ENCODE data around the gene SLC17A7. TPM values are rescaled to one million over a fixed set of nuclear protein-coding genes. Genes with fewer than 3 reads are reported as not detected.
"Not testable (repeated sequence)": the region's sequence is repeated elsewhere in the genome, so short reads cannot be mapped to it uniquely, and the experiment has no call there.

SLC17A7 gene
- total and polyA plus RNA-seq, 2 donors (not counting 1 experiment from before 2014, with no cell fraction given) = 0.08 to 0.33 TPM

DNA sequence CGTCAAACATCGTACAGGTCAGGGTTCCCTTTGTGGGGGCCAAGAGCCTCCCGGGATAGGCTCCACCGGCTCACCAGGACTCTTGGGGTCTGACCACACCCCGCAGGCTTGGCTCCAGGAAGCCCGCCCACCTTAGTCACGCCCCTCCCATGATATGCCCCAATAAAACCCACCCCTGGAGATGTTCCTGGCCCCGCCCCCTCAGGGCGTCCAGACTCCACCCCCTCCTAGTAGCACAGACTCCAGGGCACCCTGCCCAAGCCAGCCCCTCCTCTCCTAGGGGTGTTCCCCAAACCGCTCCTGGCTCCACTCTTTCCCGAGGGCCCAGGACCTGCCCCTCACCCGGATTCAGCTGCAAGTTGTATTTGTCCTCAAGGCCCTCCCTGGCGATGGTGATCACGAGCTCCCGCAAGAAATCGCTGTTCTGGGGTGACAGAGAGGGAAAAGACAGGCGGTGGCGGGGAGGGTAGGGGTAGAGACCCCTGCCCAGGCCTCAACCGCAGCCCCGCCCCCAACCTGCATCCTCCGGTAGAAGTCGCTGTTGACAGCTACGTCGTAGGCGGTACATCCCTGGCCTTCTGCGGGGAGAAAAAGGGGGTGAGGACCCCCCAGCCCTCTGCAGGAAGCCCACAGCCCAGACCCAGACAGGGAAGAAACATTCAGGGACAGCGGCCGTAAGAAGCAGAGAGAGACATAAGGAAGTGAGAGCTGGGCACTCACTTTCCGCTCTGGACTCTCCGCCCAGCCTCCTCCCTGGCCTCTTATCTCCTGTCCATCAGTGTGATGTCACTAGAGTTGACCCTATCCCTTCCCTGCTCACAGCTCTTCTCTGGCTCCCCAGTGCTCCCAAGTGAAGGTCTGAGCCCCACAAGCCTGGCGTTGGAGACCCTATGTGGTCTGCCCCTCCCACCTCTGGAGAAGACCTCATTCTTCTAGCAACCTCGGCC, 6.4 kb upstream of the SLC17A7 start:
- Histone ChIP-seq H3K27me3 (ENCODE audit: control insufficient read depth, insufficient read depth, low read length) (no peaks in the 10 kb centered on the region), H2AFZ (ENCODE audit: low read length) (no peak overlapping the region), H3K79me2 (ENCODE audit: control insufficient read depth, insufficient read depth, low read length) (peaks cover 11% of the 10 kb centered on the region), H3K4me1 (ENCODE audit: control insufficient read depth, extremely low read depth, insufficient read depth, low read length) (peaks cover 3% of the 10 kb centered on the region), H3K4me2 (ENCODE audit: extremely low read depth, insufficient read depth, low read length) (no peak overlapping the region), H3K4me3 (replicated peaks in 1 of 4; ENCODE audit: control extremely low read depth in 1 of 4, insufficient read depth in 1 of 4, low read depth in 3 of 4, low read length in 4 of 4) (no peak overlapping the region), H4K20me1 (ENCODE audit: control insufficient read depth, extremely low read depth, insufficient read depth, low read length) (no peaks in the 10 kb centered on the region), H3K36me3 (ENCODE audit: control insufficient read depth, insufficient read depth, low read length) (peaks cover 6% of the 10 kb centered on the region), H3K9ac (ENCODE audit: insufficient read depth, low read length) (no peak overlapping the region), H3K9me3 (ENCODE audit: control insufficient read depth, insufficient read depth, low read depth, low read length) (no peaks in the 10 kb centered on the region), H3K27ac (ENCODE audit: insufficient read depth, low read length) (no peak overlapping the region)
- TF ChIP-seq, protein P1, sequence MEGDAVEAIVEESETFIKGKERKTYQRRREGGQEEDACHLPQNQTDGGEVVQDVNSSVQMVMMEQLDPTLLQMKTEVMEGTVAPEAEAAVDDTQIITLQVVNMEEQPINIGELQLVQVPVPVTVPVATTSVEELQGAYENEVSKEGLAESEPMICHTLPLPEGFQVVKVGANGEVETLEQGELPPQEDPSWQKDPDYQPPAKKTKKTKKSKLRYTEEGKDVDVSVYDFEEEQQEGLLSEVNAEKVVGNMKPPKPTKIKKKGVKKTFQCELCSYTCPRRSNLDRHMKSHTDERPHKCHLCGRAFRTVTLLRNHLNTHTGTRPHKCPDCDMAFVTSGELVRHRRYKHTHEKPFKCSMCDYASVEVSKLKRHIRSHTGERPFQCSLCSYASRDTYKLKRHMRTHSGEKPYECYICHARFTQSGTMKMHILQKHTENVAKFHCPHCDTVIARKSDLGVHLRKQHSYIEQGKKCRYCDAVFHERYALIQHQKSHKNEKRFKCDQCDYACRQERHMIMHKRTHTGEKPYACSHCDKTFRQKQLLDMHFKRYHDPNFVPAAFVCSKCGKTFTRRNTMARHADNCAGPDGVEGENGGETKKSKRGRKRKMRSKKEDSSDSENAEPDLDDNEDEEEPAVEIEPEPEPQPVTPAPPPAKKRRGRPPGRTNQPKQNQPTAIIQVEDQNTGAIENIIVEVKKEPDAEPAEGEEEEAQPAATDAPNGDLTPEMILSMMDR (conservative IDR thresholded peaks at IDR 0.05 in 1 of 2, IDR thresholded peaks at IDR 0.05 in 1 of 2; ENCODE audit: low read depth in 1 of 2, low read length in 2 of 2) = no peak
- TF ChIP-seq EZH2 (IDR thresholded peaks at IDR 0.05; ENCODE audit: low read length, missing control alignments) = no peak
- peak in 1 of 2 donors; percentile 15 for DNase-seq (ENCODE audit: low read depth in 2 of 2)

DNA sequence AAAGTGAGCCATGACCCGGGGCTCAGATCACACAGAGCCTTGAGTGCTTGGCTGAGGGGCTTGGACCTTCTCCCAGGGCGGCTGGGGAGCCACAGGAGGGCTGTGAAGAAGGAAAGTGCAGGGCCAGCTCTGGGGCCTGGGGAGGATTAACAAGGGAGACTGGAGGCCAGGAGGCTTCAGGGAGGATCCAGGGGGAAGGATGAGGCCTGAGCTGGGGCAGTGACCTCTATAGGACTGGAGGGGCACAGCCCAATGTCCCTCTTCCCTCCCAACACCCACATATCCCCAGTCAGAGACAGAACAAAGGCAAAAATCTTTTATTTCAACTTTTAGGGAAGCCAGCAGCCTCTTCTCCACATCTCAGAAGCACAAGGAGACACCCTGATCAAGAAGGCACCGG, 4.7 kb upstream of the SLC17A7 start:
- no peak overlapping the region for H3K9ac ChIP-seq (ENCODE audit: insufficient read depth, low read length)
- H3K4me2 ChIP-seq (ENCODE audit: extremely low read depth, insufficient read depth, low read length) = no peak overlapping the region
- peaks cover 10% of the 10 kb centered on the region for H3K27me3 ChIP-seq (ENCODE audit: control insufficient read depth, insufficient read depth, low read length)
- peaks cover 3% of the 10 kb centered on the region for H3K4me1 ChIP-seq (ENCODE audit: control insufficient read depth, extremely low read depth, insufficient read depth, low read length)
- no peak overlapping the region for H2AFZ ChIP-seq (ENCODE audit: low read length)
- DNase-seq (ENCODE audit: low read depth in 2 of 2) = no peak
- H3K36me3 ChIP-seq (ENCODE audit: control insufficient read depth, insufficient read depth, low read length) = peaks cover 6% of the 10 kb centered on the region
- H3K9me3 ChIP-seq (ENCODE audit: control insufficient read depth, insufficient read depth, low read depth, low read length) = no peaks in the 10 kb centered on the region
- H3K27ac ChIP-seq (ENCODE audit: insufficient read depth, low read length) = no peak overlapping the region
- H3K4me3 ChIP-seq (replicated peaks in 1 of 4; ENCODE audit: control extremely low read depth in 1 of 4, insufficient read depth in 1 of 4, low read depth in 3 of 4, low read length in 4 of 4) = no peak overlapping the region
- no peak for TF ChIP-seq EZH2 (IDR thresholded peaks at IDR 0.05; ENCODE audit: low read length, missing control alignments)
- TF ChIP-seq, protein P1 (conservative IDR thresholded peaks at IDR 0.05 in 1 of 2, IDR thresholded peaks at IDR 0.05 in 1 of 2; ENCODE audit: low read depth in 1 of 2, low read length in 2 of 2) = no peak
- H3K79me2 ChIP-seq (ENCODE audit: control insufficient read depth, insufficient read depth, low read length) = peaks cover 6% of the 10 kb centered on the region
- no peaks in the 10 kb centered on the region for H4K20me1 ChIP-seq (ENCODE audit: control insufficient read depth, extremely low read depth, insufficient read depth, low read length)

DNA sequence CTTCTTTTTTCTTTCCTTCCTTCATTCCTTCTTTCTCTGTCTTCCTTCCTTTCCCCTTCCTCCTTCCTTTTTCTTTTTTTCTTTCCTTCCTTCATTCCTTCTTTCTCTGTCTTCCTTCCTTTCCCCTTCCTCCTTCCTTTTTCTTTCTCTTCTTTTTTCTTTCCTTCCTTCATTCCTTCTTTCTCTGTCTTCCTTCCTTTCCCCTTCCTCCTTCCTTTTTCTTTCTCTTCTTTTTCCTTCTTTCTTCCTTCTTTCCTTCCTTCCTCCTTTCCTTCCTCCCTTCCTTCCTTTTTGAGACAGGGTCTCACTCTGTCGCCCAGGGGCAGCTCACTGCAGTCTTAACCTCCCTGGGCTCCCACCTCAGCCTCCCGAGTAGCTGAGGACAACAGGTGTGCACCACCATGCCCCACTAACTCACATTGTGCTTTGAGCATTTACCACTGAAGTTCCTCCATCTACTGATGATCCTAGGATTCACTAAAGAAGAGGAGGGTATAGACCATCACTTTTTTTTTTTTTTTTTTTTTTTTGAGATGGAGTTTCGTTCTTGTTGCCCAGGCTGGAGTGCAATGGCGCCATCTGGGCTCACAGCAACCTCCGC, 2.9 kb upstream of the SLC17A7 start:
- H3K4me3 ChIP-seq (replicated peaks in 1 of 4; ENCODE audit: control extremely low read depth in 1 of 4, insufficient read depth in 1 of 4, low read depth in 3 of 4, low read length in 4 of 4); H3K4me1 ChIP-seq (ENCODE audit: control insufficient read depth, extremely low read depth, insufficient read depth, low read length); DNase-seq (ENCODE audit: low read depth in 2 of 2); H3K79me2 ChIP-seq (ENCODE audit: control insufficient read depth, insufficient read depth, low read length); H3K9me3 ChIP-seq (ENCODE audit: control insufficient read depth, insufficient read depth, low read depth, low read length); H4K20me1 ChIP-seq (ENCODE audit: control insufficient read depth, extremely low read depth, insufficient read depth, low read length); H3K36me3 ChIP-seq (ENCODE audit: control insufficient read depth, insufficient read depth, low read length); H3K9ac ChIP-seq (ENCODE audit: insufficient read depth, low read length); H3K27ac ChIP-seq (ENCODE audit: insufficient read depth, low read length): not testable (repeated sequence)
- Histone ChIP-seq H2AFZ (ENCODE audit: low read length) (peak overlapping the region; percentile 24), H3K4me2 (ENCODE audit: extremely low read depth, insufficient read depth, low read length) (peak overlapping the region; percentile 90), H3K27me3 (ENCODE audit: control insufficient read depth, insufficient read depth, low read length) (peaks cover 27% of the 10 kb centered on the region)

Measured in fibroblast of lung (primary cell).